Measurements from ENCODE around the gene ERC1.
"Not testable (repeated sequence)": the region's sequence is repeated elsewhere in the genome, so short reads cannot be mapped to it uniquely, and the experiment has no call there.

Gene ERC1

GRCh38 chr12:1347294-1347693 is 356.3 kb downstream of the ERC1 start:
- no peak for DNase-seq (ENCODE audit: low read depth)
- H3K4me3 ChIP-seq (ENCODE audit: low read length), result no peak overlapping the region
- TF ChIP-seq CTCF (IDR thresholded peaks at IDR 0.05; ENCODE audit: insufficient read depth, low read depth, low read length, missing control alignments), result no peak

- no peak for DNase-seq (ENCODE audit: low read depth)
- H3K4me3 ChIP-seq (ENCODE audit: low read length), result no peak overlapping the region
- TF ChIP-seq CTCF (IDR thresholded peaks at IDR 0.05; ENCODE audit: insufficient read depth, low read depth, low read length, missing control alignments), result no peak
These were observed 357.6 kb downstream of the ERC1 start for GRCh38 chr12:1348606-1349005.

DNA sequence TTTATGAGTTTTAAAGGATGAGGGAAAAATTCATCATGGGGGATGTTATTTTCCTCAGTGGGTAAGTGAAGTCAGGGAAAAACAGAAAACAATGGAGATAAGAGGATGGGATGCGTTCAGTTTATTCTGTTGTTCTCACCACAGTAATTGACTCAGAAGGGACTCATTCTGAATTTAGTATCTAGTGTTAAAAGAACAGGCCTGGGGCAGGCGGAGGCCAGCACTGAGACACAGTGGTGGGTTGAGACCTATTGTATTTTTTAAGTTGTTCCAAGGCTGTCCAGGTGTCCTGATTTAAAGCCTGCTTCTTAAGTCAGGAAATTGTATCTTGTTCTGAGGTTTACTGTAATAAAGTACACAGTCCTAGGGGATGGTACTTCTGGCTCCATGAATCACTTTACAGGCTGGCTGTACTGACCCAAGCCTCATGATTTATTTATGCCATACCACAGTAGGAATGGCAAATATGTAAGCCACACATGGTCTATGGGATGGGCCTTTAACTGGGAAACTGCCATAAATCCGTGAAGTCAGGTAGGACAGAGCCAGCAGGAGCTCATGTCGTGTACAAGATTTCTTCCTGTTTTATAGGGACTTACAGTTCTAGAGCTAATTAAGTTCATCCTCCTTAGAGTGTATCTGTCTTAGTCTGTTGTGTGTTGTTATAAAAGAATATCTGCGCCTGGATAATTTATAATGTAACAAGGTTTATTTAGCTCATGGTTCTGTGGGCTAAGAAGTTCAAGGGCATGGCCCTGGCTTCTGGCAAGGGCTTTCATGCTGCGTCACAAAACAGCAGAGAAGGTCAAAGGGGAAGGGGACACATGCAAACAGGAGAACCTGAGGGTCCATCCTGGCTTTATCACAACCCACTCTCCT is 359.3 kb downstream of the ERC1 start:
- DNase-seq (ENCODE audit: low read depth), result peak; percentile 45
- no peak overlapping the region for H3K4me3 ChIP-seq (ENCODE audit: low read length)
- no peak for TF ChIP-seq CTCF (IDR thresholded peaks at IDR 0.05; ENCODE audit: insufficient read depth, low read depth, low read length, missing control alignments)

- no peak overlapping the region for H3K4me3 ChIP-seq (ENCODE audit: low read length)
- no peak for DNase-seq (ENCODE audit: low read depth)
- TF ChIP-seq CTCF (IDR thresholded peaks at IDR 0.05; ENCODE audit: insufficient read depth, low read depth, low read length, missing control alignments), result no peak
These were observed 359.9 kb downstream of the ERC1 start for GRCh38 chr12:1350934-1351240.

DNA sequence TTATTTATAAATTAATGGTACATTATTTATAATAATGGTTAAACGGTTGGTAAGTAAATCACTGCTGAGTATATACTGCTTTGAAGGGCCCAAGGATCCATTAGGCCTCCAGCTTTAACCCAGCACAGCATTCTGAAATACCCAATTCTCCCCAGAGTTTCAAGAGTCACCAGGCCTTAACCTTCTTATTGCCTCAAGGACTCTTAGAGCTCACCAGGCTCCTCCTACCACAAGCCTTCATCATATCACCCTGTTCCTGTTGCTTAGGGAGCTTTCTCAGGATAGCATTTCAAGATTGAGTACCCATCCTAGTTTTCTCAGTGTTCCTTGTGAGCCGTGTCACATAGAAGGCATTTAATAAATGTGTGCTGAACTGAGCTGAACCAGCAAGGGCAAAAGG is 360.9 kb downstream of the ERC1 start:
- no peak for TF ChIP-seq CTCF (IDR thresholded peaks at IDR 0.05; ENCODE audit: insufficient read depth, low read depth, low read length, missing control alignments)
- no peak overlapping the region for H3K4me3 ChIP-seq (ENCODE audit: low read length)
- DNase-seq (ENCODE audit: low read depth), result no peak

DNA sequence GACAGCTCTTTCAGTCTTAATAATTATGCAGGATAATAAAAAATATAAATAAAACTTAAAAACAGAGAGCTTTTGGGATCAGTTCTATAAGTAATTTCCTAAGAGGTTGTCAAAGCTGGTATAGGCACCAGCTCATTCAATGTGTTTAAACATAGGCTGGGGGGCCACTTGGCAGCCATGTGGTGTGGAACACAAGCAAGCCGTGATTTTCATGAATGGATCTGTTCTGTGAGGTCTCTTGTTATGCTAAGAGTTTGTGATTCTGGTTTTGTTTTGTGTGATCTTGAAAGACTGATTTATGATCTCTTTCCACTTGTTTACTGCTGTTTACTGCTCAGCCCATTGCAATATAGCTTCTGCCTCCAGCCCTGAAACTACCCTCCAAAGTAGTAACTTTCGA is 362.4 kb downstream of the ERC1 start:
- H3K4me3 ChIP-seq (ENCODE audit: low read length), result no peak overlapping the region
- no peak for TF ChIP-seq CTCF (IDR thresholded peaks at IDR 0.05; ENCODE audit: insufficient read depth, low read depth, low read length, missing control alignments)
- DNase-seq (ENCODE audit: low read depth), result no peak

- DNase-seq (ENCODE audit: low read depth), result no peak
- TF ChIP-seq CTCF (IDR thresholded peaks at IDR 0.05; ENCODE audit: insufficient read depth, low read depth, low read length, missing control alignments), result no peak
These were observed 364.4 kb downstream of the ERC1 start for GRCh38 chr12:1355396-1355795.

DNA sequence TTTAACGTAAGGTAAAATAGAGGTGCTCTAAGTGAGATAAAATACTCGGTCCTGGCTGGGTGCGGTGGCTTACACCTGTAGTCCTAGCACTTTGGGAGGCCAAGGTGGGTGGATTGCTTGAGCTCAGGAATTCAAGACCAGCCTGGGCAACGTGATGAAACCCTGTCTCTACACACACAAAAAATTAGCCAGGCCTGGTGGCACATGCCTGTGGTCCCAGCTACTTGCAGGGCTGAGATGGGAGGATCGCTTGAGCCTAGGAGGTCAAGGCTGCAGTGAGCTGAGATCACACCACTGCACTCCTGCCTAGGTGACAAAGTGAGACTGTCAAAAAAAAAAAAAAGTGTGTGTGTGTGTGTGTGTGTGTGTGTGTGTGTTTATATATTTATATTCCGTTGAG is 364.8 kb downstream of the ERC1 start:
- DNase-seq (ENCODE audit: low read depth); H3K4me3 ChIP-seq (ENCODE audit: low read length): not testable (repeated sequence)

More at GRCh38 chr12:1355396-1355795, 364.4 kb downstream of the ERC1 start:
- no peak overlapping the region for H3K4me3 ChIP-seq (ENCODE audit: low read length)
